AG08396 (cell line): Measurements from ENCODE around the gene XRCC5.

Experiments used
- DNase-seq: peaks from one replicate; pipeline ENCODE4 v3.0.0; 2012; ENCODE audit warnings: low spot score, mixed read lengths

Gene XRCC5

DNA sequence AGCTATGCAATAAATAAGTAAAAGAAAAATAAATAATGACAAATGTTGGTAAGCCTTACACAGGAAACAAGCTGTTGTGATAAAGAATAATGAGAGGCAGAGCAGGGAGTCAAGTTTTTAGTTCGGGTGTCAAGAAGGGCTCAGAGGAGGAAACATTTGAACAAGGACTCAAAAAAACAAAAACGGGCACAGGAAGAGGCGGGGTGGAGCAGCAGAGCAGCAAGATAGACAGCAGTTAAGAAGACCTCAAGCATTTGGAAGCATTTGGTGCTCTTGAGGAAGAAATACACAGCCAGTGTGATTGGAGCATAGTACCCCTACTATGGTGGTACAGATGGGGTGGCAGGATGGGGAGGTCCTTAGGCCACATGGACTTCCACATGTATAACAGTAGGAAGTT, 24.6 kb upstream of the XRCC5 start:
- DNase-seq = no peak

- no peak for DNase-seq
Observed at GRCh38 chr2:216086207-216086893, 22.8 kb upstream of the XRCC5 start.

DNA sequence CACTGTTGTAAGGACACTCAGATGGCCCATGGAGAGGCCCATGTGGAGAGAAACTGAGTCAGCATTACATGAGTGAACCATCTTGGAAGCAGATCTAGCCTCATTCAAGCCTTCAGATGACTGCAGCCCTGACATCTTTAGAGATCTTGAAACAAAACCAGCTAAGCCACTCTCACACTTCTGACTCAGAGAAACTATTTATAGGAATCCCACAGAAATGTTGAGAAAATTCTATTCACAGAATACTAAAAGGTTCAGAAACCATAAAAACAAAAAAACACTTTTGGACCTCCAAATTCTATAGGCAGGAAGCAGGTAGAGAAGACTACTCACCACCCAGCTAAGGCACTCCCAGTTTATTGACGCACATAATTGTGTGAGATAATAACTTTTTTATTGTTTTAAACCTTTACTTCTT, 18.8 kb upstream of the XRCC5 start:
- DNase-seq = peak; percentile 32

GRCh38 chr2:216092646-216093045, 16.5 kb upstream of the XRCC5 start:
- DNase-seq = no peak

- DNase-seq = no peak
Observed at GRCh38 chr2:216094701-216095100, 14.4 kb upstream of the XRCC5 start.

GRCh38 chr2:216098421-216099334, 10.5 kb upstream of the XRCC5 start:
- DNase-seq = no peak

DNA sequence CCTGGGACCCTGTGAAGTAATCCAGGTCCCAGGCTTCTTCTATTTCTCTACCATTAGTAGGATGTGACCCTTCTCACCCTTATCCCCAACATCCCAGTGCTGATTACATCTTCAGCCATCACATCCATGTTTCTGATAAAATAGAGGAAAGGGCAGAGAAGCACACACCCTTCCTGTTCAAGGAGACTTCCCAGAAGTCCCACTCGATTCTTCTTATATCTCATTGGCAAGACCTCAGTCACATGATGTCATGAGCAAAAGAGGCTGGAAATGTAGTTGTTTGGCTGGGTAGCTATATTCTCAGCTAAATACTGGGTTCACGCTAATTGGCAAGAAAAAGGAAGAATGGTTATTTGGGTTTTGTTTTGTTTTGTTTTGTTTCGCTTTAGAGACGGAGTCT, 8.0 kb upstream of the XRCC5 start:
- DNase-seq = no peak

- no peak for DNase-seq
Observed at GRCh38 chr2:216103213-216103612, 5.9 kb upstream of the XRCC5 start.

DNA sequence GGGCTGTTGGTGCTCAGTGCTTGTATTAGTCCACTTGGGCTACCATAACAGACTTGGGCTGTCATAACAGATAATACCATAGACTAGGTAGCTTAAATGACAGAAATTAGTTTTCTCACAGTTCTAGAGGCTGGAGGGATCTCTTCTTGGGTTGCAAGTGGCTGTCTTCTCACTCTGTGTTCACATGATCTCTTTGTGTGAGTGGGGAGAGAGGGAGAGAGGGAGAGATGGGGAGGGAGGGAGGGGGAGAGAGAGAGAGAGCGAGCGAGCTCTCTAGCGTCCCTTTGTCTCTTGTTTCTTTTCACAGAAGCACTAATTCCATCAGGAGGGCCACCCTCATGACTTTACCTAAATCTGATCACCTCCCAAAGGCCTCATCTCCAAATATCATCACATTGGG, 4.5 kb upstream of the XRCC5 start:
- no peak for DNase-seq

GRCh38 chr2:216107320-216107719, 1.8 kb upstream of the XRCC5 start:
- no peak for DNase-seq

- DNase-seq = no peak
Observed at GRCh38 chr2:216107760-216108159, 1.4 kb upstream of the XRCC5 start.

DNA sequence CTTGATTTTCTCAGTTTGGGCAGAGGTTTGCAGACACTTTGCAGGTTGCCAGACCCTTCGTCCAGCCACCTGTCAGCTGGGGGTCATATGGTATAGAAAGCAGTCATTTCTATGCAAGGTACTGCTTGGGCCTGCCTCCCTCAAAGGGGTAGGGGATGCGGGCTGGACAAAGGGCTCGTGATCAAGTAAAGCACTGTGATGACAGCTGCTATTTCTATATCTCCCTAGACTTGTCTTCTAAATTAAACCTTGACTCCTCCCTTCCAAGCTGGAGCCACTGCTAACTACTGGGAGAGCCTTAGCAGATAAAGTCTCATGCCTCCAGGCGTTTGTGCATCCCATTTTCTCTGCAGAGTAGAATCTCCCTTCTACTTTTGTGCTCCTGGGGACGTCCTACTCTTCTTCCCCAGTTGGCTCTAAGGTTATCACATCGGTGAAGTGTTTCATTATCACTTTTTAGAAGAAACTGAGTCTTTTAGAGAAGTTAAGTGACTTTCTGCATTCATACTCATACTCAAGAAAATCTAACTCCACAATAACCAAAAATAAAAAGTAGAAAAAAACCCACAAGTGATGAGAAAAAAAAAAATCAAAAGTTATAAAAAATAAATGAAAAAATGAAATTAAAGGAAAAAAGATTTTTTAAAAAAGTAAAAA, 710 bp upstream of the XRCC5 start:
- no peak for DNase-seq

DNA sequence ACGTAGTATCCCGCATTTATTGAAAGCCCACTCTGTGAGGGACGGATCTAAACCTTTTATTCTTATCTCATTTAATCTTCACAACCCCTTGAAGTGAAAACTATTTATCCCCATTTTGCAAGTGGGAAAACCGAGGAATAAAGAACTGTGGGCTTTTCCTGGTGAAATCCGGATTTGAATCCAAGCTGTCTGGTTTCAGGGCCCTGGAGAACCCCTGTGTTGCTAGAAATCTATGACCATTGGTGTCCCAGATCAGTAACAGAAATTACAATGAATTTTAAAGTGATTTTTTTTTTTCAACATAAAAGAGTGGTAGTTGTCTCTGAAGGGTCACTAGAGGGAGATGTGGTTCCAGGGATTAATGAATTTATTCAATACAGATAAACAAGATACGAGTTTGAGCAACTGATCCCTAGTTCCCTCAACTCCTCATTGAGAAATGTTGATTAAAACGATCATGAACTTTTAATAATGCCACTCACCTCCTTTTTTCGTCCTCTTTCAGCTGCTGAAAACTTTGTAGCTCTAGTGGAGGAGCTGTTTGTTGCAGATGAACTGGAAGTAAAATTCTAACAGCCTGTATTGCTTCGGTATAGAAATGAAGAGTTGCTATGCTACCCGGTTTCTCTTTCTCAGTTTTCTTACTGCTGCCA, 940 bp downstream of the XRCC5 start:
- peak; percentile 14 for DNase-seq

GRCh38 chr2:216110620-216111019, 1.5 kb downstream of the XRCC5 start:
- no peak for DNase-seq

DNA sequence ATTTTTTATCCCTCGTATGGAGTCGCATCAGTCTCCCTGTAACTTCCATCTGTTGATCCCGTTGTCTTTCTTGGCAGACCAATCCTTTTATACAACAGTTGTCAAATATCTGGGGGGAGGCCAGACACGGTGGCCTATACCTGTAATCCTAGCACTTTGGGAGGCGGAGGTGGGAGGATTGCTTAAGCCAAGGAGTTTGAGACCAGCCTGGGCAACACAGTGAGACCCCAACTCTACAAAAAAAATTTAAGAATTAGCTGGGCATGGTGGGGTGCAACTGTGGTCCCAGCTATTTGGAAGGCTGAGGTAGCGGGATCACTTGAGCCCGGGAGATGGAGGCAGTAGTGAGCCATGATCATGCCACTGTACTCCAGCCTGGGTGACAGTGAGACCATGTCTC, 2.0 kb downstream of the XRCC5 start:
- no peak for DNase-seq

DNA sequence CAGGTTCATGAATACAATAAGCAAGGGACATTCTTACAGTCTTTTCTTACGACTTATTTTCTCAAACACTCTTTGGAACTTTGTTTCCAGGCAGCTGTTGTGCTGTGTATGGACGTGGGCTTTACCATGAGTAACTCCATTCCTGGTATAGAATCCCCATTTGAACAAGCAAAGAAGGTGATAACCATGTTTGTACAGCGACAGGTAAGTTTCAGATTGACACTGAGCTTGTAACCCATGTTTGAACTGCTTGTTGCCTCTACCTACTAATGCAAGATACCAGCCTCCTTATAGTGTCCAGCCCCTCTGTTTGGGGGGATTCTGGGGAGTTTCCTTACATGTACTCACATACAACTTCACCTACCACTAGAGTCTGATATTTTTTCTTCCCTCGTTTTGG, 3.8 kb downstream of the XRCC5 start:
- no peak for DNase-seq

DNA sequence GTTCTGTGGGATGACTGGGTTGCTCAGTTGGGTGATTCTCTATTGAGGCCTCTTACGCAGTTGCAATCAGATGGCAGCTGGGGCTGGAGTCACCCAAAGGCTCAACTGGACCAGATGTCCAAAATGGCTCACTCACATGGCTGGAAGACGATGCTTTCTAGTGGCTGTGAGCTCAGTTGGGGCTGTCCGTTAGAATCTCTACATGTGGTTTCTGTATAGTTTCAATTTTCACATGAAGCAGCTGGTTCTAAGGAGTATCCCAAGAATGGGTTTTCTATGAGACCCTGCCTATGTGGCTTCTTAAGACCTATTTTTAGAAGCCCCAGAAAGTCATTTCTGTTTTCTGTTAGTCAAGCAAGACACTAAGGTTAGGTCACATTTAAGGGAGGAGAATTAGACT, 4.4 kb downstream of the XRCC5 start:
- no peak for DNase-seq

DNA sequence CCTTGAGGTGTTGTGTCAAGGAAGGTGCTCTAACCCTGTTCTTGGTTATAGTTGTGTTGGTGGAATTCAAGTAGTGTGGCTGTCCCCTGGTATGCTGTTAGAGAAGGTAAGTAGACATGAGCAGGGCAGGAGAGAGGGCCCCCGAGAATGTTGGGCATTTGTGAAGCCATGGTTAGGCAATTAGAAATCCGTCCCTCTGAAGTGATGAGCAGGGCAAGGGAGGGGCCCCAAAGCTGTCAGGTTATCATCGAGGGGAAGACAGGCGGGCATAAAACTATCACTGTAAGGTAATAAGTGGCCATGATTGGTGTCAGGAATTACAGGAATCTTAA, 5.2 kb downstream of the XRCC5 start:
- no peak for DNase-seq

GRCh38 chr2:216114714-216115531, 5.8 kb downstream of the XRCC5 start:
- peak; percentile 96 for DNase-seq

DNA sequence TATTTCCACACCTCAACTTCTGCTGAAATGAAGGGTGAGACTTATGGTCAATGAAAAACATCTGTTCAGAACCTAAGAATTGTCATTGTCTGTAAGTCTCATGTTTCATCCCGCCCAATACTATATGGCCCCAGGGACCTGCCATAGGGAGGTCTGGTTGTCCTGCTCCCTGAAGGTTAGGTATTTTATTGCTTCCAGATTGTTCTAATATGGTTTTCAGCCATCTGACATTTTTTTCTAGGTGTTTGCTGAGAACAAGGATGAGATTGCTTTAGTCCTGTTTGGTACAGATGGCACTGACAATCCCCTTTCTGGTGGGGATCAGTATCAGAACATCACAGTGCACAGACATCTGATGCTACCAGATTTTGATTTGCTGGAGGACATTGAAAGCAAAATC, 7.3 kb downstream of the XRCC5 start:
- no peak for DNase-seq

- DNase-seq = no peak
Observed at GRCh38 chr2:216117561-216118340, 8.6 kb downstream of the XRCC5 start.
